Endothelial cell of umbilical vein (primary cell): Measurements from ENCODE around the gene TBX2. TPM values are rescaled to one million over a fixed set of nuclear protein-coding genes. Genes with fewer than 3 reads are reported as not detected.

Experiments used
- BruUV-seq: library from RNA; stranded (reverse); fragments of 400-500 nt; replicated peaks from 2 replicates; lab custom pipeline; 2021; lab: Mats Ljungman, UMichigan
- CTCF ChIA-PET: fragments of 300-600, 350-600 bp; sonication (Branson Sonifier 250); formaldehyde crosslinking; loops from one replicate; lab custom pipeline; 2021; ENCODE audit warnings: antibody characterized with exemption, inconsistent platforms; lab: Charles Lee
- POLR2A ChIA-PET: fragments of 300-600, 350-600 bp; sonication (Branson Sonifier 250); formaldehyde crosslinking; loops from one replicate; lab custom pipeline; 2021; ENCODE audit warnings: antibody characterized with exemption, inconsistent platforms; lab: Charles Lee
- DNase-seq: peaks from one replicate; pipeline ENCODE4 v3.0.0-alpha.2; 2011; ENCODE audit warnings: low read depth, low spot score
- FAIRE-seq: peaks from 2 replicates; lab custom pipeline; 2011; peaks lifted over from hg19 to GRCh38; lab: Jason Lieb, UNC
- H2AFZ ChIP-seq: 2 replicates; pipeline ENCODE4 v1.6.0; 2012; ENCODE audit warnings: low read depth, low read length, control low read depth, inconsistent platforms
- H3K27ac ChIP-seq: 2 replicates; pipeline ENCODE4 v1.5.1; 2011; ENCODE audit warnings: low read depth, mild to moderate bottlenecking, control low read depth, low read length, moderate library complexity; ENCODE audit not compliant: insufficient read depth
- H3K27me3 ChIP-seq, 2 experiments: 2 replicates each; pipeline versions ENCODE4 v1.6.0 to v1.6.1; 2011; ENCODE audit warnings: low read length in 2 of 2, mixed read lengths in 1 of 2; ENCODE audit not compliant: control insufficient read depth in 2 of 2, insufficient read depth in 2 of 2
- H3K36me3 ChIP-seq, 2 experiments: 2 replicates in 1 of 2; 3 replicates in 1 of 2; pipeline ENCODE4 v1.5.1; 2011; ENCODE audit warnings: low read length in 2 of 2, mild to moderate bottlenecking in 1 of 2, moderate library complexity in 1 of 2; ENCODE audit not compliant: control insufficient read depth in 2 of 2, insufficient read depth in 2 of 2; ENCODE audit errors: extremely low read depth in 1 of 2
- H3K4me1 ChIP-seq: 3 replicates; pipeline ENCODE4 v1.5.1; 2011; ENCODE audit warnings: mild to moderate bottlenecking, low read length; ENCODE audit not compliant: control insufficient read depth, insufficient read depth; ENCODE audit errors: extremely low read depth
- H3K4me2 ChIP-seq: 2 replicates; pipeline ENCODE4 v1.6.1; 2011; ENCODE audit warnings: low read length, control low read depth, mixed read lengths; ENCODE audit not compliant: insufficient read depth
- H3K4me3 ChIP-seq, 3 experiments: fragments of 200-600 bp in 1 of 3; sonication (generic), shearing (Covaris generic) in 1 of 3; replicated peaks in 1 of 3; 2 replicates each; pipeline ENCODE4 v1.5.1; 2011 to 2016; ENCODE audit warnings: control low read depth in 3 of 3, low read length in 3 of 3, mild to moderate bottlenecking in 2 of 3, inconsistent platforms in 1 of 3, low read depth in 1 of 3, moderate library complexity in 1 of 3; ENCODE audit not compliant: insufficient read depth in 1 of 3
- H3K79me2 ChIP-seq: 2 replicates; pipeline ENCODE4 v1.6.0; 2012; ENCODE audit warnings: low read length, inconsistent platforms; ENCODE audit not compliant: control insufficient read depth, insufficient read depth
- H3K9ac ChIP-seq: replicated peaks from 2 replicates; pipeline ENCODE3; 2011; ENCODE audit warnings: low read length, control low read depth; ENCODE audit not compliant: insufficient read depth; ENCODE audit errors: extremely low read depth
- H3K9me1 ChIP-seq: replicated peaks from 3 replicates; pipeline ENCODE4 v1.6.0; 2011; ENCODE audit warnings: mild to moderate bottlenecking, low read length; ENCODE audit not compliant: control insufficient read depth, insufficient read depth; ENCODE audit errors: extremely low read depth
- H3K9me3 ChIP-seq: replicated peaks from 2 replicates; pipeline ENCODE4 v1.5.1; 2012; ENCODE audit warnings: low read length, inconsistent platforms; ENCODE audit not compliant: control insufficient read depth, insufficient read depth
- H4K20me1 ChIP-seq: replicated peaks from 2 replicates; pipeline ENCODE3; 2011; ENCODE audit warnings: mild to moderate bottlenecking, low read length; ENCODE audit not compliant: control insufficient read depth, insufficient read depth; ENCODE audit errors: extremely low read depth
- EZH2 ChIP-seq: IDR thresholded peaks from 2 replicates; pipeline ENCODE4 v1.6.1; 2012; ENCODE audit warnings: borderline replicate concordance, low read depth, mild to moderate bottlenecking, moderate library complexity, low read length, inconsistent platforms; ENCODE audit not compliant: severe bottlenecking
- FOS ChIP-seq: IDR thresholded peaks from 2 replicates; pipeline ENCODE4 v1.6.1; 2011; ENCODE audit warnings: mild to moderate bottlenecking, low read length, moderate library complexity, borderline replicate concordance; ENCODE audit not compliant: insufficient read depth
- GATA2 ChIP-seq: IDR thresholded peaks from 2 replicates; pipeline ENCODE4 v1.7.0; 2011; ENCODE audit warnings: low read depth, mild to moderate bottlenecking, moderate library complexity, mixed read lengths, low read length; ENCODE audit not compliant: insufficient read length, insufficient read depth
- JUN ChIP-seq: IDR thresholded peaks from 2 replicates; pipeline ENCODE4 v1.6.1; 2011; ENCODE audit warnings: borderline replicate concordance, low read depth; ENCODE audit not compliant: insufficient read length, insufficient read depth
- MYC ChIP-seq: IDR thresholded peaks from one replicate; pipeline ENCODE4 v1.6.1; 2011; ENCODE audit warnings: mild to moderate bottlenecking, low read depth, low read length
- POLR2A ChIP-seq: IDR thresholded peaks from 2 replicates; pipeline ENCODE4 v1.6.1; 2012; ENCODE audit warnings: low read depth, mild to moderate bottlenecking, control low read depth, low read length
- POLR2AphosphoS5 ChIP-seq: IDR thresholded peaks from 2 replicates; pipeline ENCODE4 v1.6.1; 2012; ENCODE audit warnings: low read depth, mild to moderate bottlenecking, control low read depth, low read length, moderate library complexity; ENCODE audit not compliant: insufficient read depth
- dilution Hi-C: fragments of 300-500 bp; cut with MboI; formaldehyde crosslinking; loops from one replicate; pipeline ENCODE4 v1.15.0; 2019; ENCODE audit warnings: low sequenced_read_pairs; ENCODE audit not compliant: extremely low pct_ligation_motif_present
- intact Hi-C: fragments of 100-400 bp; cut with micrococcal nuclease; formaldehyde crosslinking; loops from one replicate; pipeline ENCODE4 v1.10.0; 2022
- polyA plus RNA-seq, 4 experiments: library from polyadenylated mRNA; depleted of rRNA in 3 of 4; stranded (reverse) in 3 of 4; unstranded in 1 of 4; fragments of >200 nt; gene quantifications; 2 replicates each; pipeline versions ENCODE4 v1.2.1 to v1.2.3, GENCODE V29; 2011 to 2012; ENCODE audit warnings: missing spikeins in 1 of 4
- total RNA-seq: library from RNA; stranded (reverse); gene quantifications from 2 replicates; pipeline ENCODE4 v1.2.3, GENCODE V29; 2021
- TF ChIP-seq, protein P1 (sequence below), 2 donors: IDR thresholded peaks; 1 replicate in 1 of 2; 2 replicates in 1 of 2; pipeline ENCODE4 v1.5.1; 2011; ENCODE audit warnings: low read length in 2 of 2, mild to moderate bottlenecking in 2 of 2, moderate library complexity in 2 of 2, control low read depth in 1 of 2, inconsistent platforms in 1 of 2, low read depth in 1 of 2; ENCODE audit not compliant: insufficient read depth in 1 of 2; ENCODE audit errors: extremely low read depth in 1 of 2
- TF ChIP-seq, protein P2 (sequence below): IDR thresholded peaks from 2 replicates; pipeline ENCODE4 v1.6.1; 2011; ENCODE audit not compliant: insufficient read depth, insufficient read length

Gene TBX2
- total and polyA plus RNA-seq, 2 donors (not counting 3 experiments of a cell fraction or from before 2014, with no cell fraction given) = not detected

DNA sequence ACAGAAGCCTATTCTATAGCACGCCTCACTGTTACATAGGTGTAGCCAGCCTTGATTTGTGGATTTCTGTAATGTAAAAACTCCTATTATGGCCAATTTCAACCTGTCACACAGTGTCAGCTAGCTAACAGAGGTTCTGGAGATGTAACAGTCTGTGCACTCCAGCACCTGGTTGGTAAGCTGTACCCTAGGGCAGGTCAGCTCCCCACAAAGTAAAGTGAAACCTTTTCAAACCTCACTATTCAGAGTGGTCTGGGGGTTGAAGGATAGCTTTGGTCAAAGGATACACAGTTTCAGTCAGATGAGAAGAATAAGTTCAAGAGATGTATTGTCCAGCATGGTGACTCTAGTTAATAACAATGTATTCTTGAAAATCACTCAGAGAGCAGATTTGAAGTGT is 28.5 kb upstream of the TBX2 start:
- no peak for FAIRE-seq
- POLR2A ChIA-PET = no interaction called here
- H3K4me2 ChIP-seq = no peak overlapping the region
- H2AFZ ChIP-seq = no peak overlapping the region
- H3K9me3 ChIP-seq = no peaks in the 10 kb centered on the region
- no peak overlapping the region for H3K9ac ChIP-seq
- intact Hi-C loops (no loop called here), dilution Hi-C loops (no loop called here)
- DNase-seq = no peak
- no TSS peak for BruUV-seq
- H3K27me3 ChIP-seq = peaks cover 0 to 3% of the 10 kb centered on the region in 2 experiments
- TF ChIP-seq FOS (no peak), POLR2A (no peak), EZH2 (no peak), JUN (no peak), MYC (no peak), POLR2AphosphoS5 (no peak), GATA2 (no peak)
- TF ChIP-seq, protein P1, sequence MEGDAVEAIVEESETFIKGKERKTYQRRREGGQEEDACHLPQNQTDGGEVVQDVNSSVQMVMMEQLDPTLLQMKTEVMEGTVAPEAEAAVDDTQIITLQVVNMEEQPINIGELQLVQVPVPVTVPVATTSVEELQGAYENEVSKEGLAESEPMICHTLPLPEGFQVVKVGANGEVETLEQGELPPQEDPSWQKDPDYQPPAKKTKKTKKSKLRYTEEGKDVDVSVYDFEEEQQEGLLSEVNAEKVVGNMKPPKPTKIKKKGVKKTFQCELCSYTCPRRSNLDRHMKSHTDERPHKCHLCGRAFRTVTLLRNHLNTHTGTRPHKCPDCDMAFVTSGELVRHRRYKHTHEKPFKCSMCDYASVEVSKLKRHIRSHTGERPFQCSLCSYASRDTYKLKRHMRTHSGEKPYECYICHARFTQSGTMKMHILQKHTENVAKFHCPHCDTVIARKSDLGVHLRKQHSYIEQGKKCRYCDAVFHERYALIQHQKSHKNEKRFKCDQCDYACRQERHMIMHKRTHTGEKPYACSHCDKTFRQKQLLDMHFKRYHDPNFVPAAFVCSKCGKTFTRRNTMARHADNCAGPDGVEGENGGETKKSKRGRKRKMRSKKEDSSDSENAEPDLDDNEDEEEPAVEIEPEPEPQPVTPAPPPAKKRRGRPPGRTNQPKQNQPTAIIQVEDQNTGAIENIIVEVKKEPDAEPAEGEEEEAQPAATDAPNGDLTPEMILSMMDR (IDR thresholded peaks at IDR 0.05; ENCODE audit: extremely low read depth in 1 of 2, insufficient read depth in 1 of 2, low read depth in 1 of 2, low read length in 2 of 2) = no peak
- TF ChIP-seq, protein P2, sequence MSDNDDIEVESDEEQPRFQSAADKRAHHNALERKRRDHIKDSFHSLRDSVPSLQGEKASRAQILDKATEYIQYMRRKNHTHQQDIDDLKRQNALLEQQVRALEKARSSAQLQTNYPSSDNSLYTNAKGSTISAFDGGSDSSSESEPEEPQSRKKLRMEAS = no peak
- no peaks in the 10 kb centered on the region for H3K9me1 ChIP-seq
- H4K20me1 ChIP-seq = no peaks in the 10 kb centered on the region
- CTCF ChIA-PET = interaction anchor here (0.8 kb wide), 1 partner anchor 12 kb away, joined by 5 read pairs; no protein-coding TSS in a partner anchor
- no peaks in the 10 kb centered on the region for H3K4me1 ChIP-seq
- no peaks in the 10 kb centered on the region for H3K36me3 ChIP-seq
- no peaks in the 10 kb centered on the region for H3K79me2 ChIP-seq
- no peak overlapping the region for H3K27ac ChIP-seq
- H3K4me3 ChIP-seq = no peak overlapping the region
